ENCODE measurements around the gene LRCH4.
A peak's percentile ranks its signal among the peaks of the same experiment; 100 is the strongest.
"Not testable (repeated sequence)": the region's sequence is repeated elsewhere in the genome, so short reads cannot be mapped to it uniquely, and the experiment has no call there.

LRCH4 gene

GRCh38 chr7:100546129-100546925, 39.6 kb downstream of the LRCH4 start:
- no peak for DNase-seq (ENCODE audit: low read depth in 1 of 2, low spot score in 1 of 2)

GRCh38 chr7:100545360-100546128, 40.4 kb downstream of the LRCH4 start:
- DNase-seq (ENCODE audit: low read depth in 1 of 2, low spot score in 1 of 2) = peak in 1 of 2 donors; percentile 64

GRCh38 chr7:100544967-100545359, 41.0 kb downstream of the LRCH4 start:
- no peak for DNase-seq (ENCODE audit: low read depth in 1 of 2, low spot score in 1 of 2)

- DNase-seq (ENCODE audit: low read depth in 1 of 2, low spot score in 1 of 2) = no peak
These were observed 41.5 kb downstream of the LRCH4 start for GRCh38 chr7:100544386-100544785.

GRCh38 chr7:100543586-100543985, 42.3 kb downstream of the LRCH4 start:
- no peak for DNase-seq (ENCODE audit: low read depth in 1 of 2, low spot score in 1 of 2)

- not testable (repeated sequence) for DNase-seq (ENCODE audit: low read depth in 1 of 2, low spot score in 1 of 2)
These were observed 44.6 kb downstream of the LRCH4 start for GRCh38 chr7:100541309-100541708.

GRCh38 chr7:100540073-100540723, 45.7 kb downstream of the LRCH4 start:
- DNase-seq (ENCODE audit: low read depth in 1 of 2, low spot score in 1 of 2) = no peak

GRCh38 chr7:100539436-100540006, 46.4 kb downstream of the LRCH4 start:
- no peak for DNase-seq (ENCODE audit: low read depth in 1 of 2, low spot score in 1 of 2)

- peak; percentile 99 to 100 for DNase-seq (ENCODE audit: low read depth in 1 of 2, low spot score in 1 of 2)
These were observed 47.1 kb downstream of the LRCH4 start, which contains the start of gene AGFG2 for GRCh38 chr7:100538654-100539435. TSS of gene AGFG2 (plus strand) at chr7:100539203. CDS start at chr7:100539347, 144 bp downstream.

GRCh38 chr7:100538348-100538653, 47.6 kb downstream of the LRCH4 start:
- DNase-seq (ENCODE audit: low read depth in 1 of 2, low spot score in 1 of 2) = no peak

- DNase-seq (ENCODE audit: low read depth in 1 of 2, low spot score in 1 of 2) = not testable (repeated sequence)
These were observed 49.2 kb downstream of the LRCH4 start for GRCh38 chr7:100536695-100537094.

GRCh38 chr7:100535982-100536381, 49.9 kb downstream of the LRCH4 start:
- DNase-seq (ENCODE audit: low read depth in 1 of 2, low spot score in 1 of 2) = not testable (repeated sequence)

- no peak for DNase-seq (ENCODE audit: low read depth in 1 of 2, low spot score in 1 of 2)
These were observed 53.5 kb downstream of the LRCH4 start for GRCh38 chr7:100532165-100533022.

- not testable (repeated sequence) for DNase-seq (ENCODE audit: low read depth in 1 of 2, low spot score in 1 of 2)
These were observed 57.6 kb downstream of the LRCH4 start for GRCh38 chr7:100528108-100528866.

Data from activated CD4-positive, alpha-beta T cell treated with anti-CD3 and anti-CD28 coated beads, Interleukin-2, amount 50 U/mL, for 24 hours (primary cell).